ENCODE measurements around the gene LIMA1.
"Not testable (repeated sequence)": the region's sequence is repeated elsewhere in the genome, so short reads cannot be mapped to it uniquely, and the experiment has no call there.

The LIMA1 gene

GRCh38 chr12:50185301-50185895, 97.9 kb downstream of the LIMA1 start:
- DNase-seq, result no peak

GRCh38 chr12:50184261-50184660, 99.1 kb downstream of the LIMA1 start:
- no peak for DNase-seq

- DNase-seq, result no peak
These were observed 100.9 kb downstream of the LIMA1 start for GRCh38 chr12:50182461-50182860.

- no peak for DNase-seq
These were observed 101.6 kb downstream of the LIMA1 start for GRCh38 chr12:50181691-50182090.

- DNase-seq, result no peak
These were observed 107.6 kb downstream of the LIMA1 start for GRCh38 chr12:50175716-50176026.

- DNase-seq, result no peak
These were observed 108.2 kb downstream of the LIMA1 start for GRCh38 chr12:50174971-50175715.

GRCh38 chr12:50167049-50167828, 116.1 kb downstream of the LIMA1 start, which contains the start of gene CERS5:
Gene CERS5, minus strand, starts transcription at chr12:50167369. Its CDS starts 72 bp downstream, at chr12:50167297.
- DNase-seq, result peak; percentile 98

GRCh38 chr12:50166799-50167048, 116.6 kb downstream of the LIMA1 start:
- DNase-seq, result no peak

GRCh38 chr12:50164963-50165362, 118.4 kb downstream of the LIMA1 start:
- no peak for DNase-seq

- DNase-seq, result no peak
These were observed 121.1 kb downstream of the LIMA1 start for GRCh38 chr12:50162230-50162629.

- DNase-seq, result no peak
These were observed 122.7 kb downstream of the LIMA1 start for GRCh38 chr12:50160643-50161042.

- no peak for DNase-seq
These were observed 126.1 kb downstream of the LIMA1 start for GRCh38 chr12:50157259-50157658.

GRCh38 chr12:50156641-50157040, 126.7 kb downstream of the LIMA1 start:
- DNase-seq, result no peak

GRCh38 chr12:50154947-50155346, 128.4 kb downstream of the LIMA1 start:
- not testable (repeated sequence) for DNase-seq

- no peak for DNase-seq
These were observed 132.2 kb downstream of the LIMA1 start for GRCh38 chr12:50151047-50151687.

- DNase-seq, result no peak
These were observed 134.0 kb downstream of the LIMA1 start for GRCh38 chr12:50149311-50149710.

GRCh38 chr12:50148011-50148410, 135.3 kb downstream of the LIMA1 start:
- not testable (repeated sequence) for DNase-seq

GRCh38 chr12:50147281-50147680, 136.0 kb downstream of the LIMA1 start:
- DNase-seq, result no peak

- no peak for DNase-seq
These were observed 137.9 kb downstream of the LIMA1 start for GRCh38 chr12:50145439-50145838.

GRCh38 chr12:50142993-50143392, 140.3 kb downstream of the LIMA1 start:
- no peak for DNase-seq

- DNase-seq, result no peak
These were observed 150.7 kb downstream of the LIMA1 start for GRCh38 chr12:50132505-50133135.

GRCh38 chr12:50129290-50129689, 154.0 kb downstream of the LIMA1 start:
- DNase-seq, result no peak

GRCh38 chr12:50127546-50127945, 155.8 kb downstream of the LIMA1 start:
- no peak for DNase-seq

All from activated effector memory CD4-positive, alpha-beta T cell treated with Interleukin-2 at 50 U/mL for 16 hours (primary cell).